RWPE1 (cell line): ENCODE data around the gene CCDC148.

Experiments used
- CTCF ChIA-PET: fragments of 350-600 bp; sonication (Branson Sonifier 250); formaldehyde crosslinking; extraction: SDS; loops from one replicate; lab custom pipeline; 2021; lab: Yijun Ruan, JAX
- POLR2A ChIA-PET: fragments of 400-600 bp; formaldehyde crosslinking; extraction: SDS; loops from one replicate; lab custom pipeline; 2020; ENCODE audit warnings: antibody characterized with exemption; ENCODE audit not compliant: low non-redundant PET; lab: Yijun Ruan, JAX
- DNase-seq: peaks from one replicate; pipeline ENCODE4 v3.0.0; 2012; ENCODE audit warnings: low spot score
- H3K27ac ChIP-seq: fragments of 450-650 bp; 2 replicates; pipeline ENCODE4 v1.5.1; 2017
- TF ChIP-seq, protein P1 (sequence below): fragments of 450-650 bp; conservative IDR thresholded peaks from 2 replicates; pipeline ENCODE4 v1.5.1; 2017; ENCODE audit warnings: low read depth, mild to moderate bottlenecking

Gene CCDC148

DNA sequence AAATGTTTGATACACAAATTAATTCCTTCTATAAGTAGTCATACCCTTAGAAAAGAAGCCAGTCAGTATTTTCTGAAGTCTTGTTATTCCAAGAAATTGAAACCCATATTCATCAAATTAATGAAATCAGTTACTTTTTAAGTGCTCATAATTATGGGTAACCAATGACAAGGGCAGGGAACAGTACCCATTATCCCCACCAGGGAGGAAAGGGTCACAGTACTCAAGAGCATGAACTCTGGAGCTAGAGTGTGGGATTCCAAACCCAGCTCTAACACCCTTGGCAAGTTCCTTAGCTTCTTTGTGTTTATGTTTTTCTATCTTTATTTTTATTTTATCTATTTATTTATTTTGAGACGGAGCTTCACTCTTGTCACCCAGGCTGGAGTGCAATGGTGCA is 68.4 kb downstream of the CCDC148 start:
- TF ChIP-seq, protein P1, sequence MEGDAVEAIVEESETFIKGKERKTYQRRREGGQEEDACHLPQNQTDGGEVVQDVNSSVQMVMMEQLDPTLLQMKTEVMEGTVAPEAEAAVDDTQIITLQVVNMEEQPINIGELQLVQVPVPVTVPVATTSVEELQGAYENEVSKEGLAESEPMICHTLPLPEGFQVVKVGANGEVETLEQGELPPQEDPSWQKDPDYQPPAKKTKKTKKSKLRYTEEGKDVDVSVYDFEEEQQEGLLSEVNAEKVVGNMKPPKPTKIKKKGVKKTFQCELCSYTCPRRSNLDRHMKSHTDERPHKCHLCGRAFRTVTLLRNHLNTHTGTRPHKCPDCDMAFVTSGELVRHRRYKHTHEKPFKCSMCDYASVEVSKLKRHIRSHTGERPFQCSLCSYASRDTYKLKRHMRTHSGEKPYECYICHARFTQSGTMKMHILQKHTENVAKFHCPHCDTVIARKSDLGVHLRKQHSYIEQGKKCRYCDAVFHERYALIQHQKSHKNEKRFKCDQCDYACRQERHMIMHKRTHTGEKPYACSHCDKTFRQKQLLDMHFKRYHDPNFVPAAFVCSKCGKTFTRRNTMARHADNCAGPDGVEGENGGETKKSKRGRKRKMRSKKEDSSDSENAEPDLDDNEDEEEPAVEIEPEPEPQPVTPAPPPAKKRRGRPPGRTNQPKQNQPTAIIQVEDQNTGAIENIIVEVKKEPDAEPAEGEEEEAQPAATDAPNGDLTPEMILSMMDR = no peak
- CTCF ChIA-PET = no interaction called here
- POLR2A ChIA-PET = no interaction called here
- no peak overlapping the region for H3K27ac ChIP-seq
- no peak for DNase-seq

DNA sequence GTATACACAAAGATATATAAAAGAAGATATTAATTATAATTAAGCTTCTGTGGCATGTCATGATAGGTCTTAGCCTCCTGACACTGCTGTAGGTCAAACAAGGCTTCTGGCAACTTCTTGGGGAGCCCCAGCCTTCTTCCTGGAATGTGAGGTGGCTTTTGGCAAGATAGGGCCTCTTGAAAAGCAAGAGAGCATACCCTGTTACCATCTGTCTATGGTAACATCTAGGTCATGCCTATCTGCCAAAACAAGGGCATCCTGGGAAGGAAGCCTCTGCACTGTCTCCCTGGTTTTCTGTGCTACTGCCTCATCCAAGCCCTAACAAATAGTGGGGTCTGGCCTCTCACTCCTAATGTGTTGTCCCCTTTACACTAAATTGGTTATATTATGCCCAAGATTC is 70.9 kb downstream of the CCDC148 start:
- DNase-seq = no peak
- TF ChIP-seq, protein P1 = no peak

DNA sequence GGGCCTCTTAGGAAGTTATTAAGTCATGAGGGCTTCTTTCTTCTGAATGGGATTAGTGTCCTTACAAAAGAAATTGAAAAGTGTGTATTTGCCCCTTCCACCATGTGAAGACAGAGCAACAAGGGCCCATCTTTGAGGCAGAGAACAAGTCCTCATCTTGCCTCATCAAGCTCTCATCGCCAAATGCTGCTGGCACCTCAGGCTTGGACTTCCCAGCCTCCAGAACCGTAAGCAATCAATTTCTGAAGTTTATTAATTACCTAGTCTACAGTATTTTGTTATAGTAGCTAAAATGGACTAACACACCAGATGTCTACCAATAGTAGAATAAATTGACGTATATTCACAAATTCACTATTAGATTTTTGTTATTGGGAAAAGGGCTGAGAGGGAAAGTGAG is 74.6 kb downstream of the CCDC148 start:
- ChIA-PET POLR2A (no interaction called here), CTCF (interaction anchor here (0.7 to 1.1 kb wide), 2 partner anchors 61 to 66 kb away, joined by 3 read pairs; no protein-coding TSS in a partner anchor)
- TF ChIP-seq, protein P1 = no peak
- H3K27ac ChIP-seq = no peak overlapping the region
- DNase-seq = no peak

More for the DNA sequence above, 70.9 kb downstream of the CCDC148 start:
- H3K27ac ChIP-seq = no peak overlapping the region
- ChIA-PET CTCF (interaction anchor here (0.6 kb wide), 1 partner anchor 38 kb away, joined by 3 read pairs; no protein-coding TSS in a partner anchor), POLR2A (no interaction called here)

DNA sequence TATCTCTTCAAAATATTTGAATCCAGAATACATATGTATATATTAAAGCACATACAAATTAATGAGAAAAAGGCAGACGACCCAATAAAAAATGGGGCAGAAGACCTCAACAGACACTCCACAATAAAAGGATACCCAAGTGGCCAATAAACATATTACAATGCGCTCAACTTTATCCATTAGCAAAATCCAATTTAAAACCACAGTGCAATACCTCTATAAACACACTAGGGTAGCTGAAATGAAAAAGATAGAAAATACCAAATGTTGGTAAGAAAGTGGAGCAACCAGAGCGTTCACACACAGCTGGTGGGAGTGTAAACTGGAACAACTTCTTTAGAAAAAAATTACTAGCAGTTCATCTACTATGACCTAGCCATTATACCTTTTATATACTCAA is 75.3 kb downstream of the CCDC148 start:
- POLR2A ChIA-PET = no interaction called here
- no peak for DNase-seq
- TF ChIP-seq, protein P1 = no peak
- CTCF ChIA-PET = no interaction called here
- no peak overlapping the region for H3K27ac ChIP-seq

DNA sequence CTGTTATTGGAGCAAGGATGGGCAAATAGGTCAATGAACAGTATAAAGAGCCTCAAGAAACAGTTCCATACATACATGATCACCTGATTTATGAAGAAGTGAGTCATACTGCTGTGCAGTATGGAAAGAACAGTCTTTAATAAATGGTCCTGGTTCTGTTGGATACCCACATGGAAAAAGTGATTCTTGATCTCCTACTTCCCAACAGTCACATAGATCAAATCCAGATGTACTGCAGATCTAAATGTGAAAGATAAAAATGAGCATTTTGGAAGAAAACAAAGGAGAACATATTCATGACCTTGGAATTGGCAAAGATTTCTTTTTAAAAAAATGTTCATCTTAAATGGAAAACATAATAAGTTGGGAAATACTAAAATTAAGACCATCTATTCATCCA is 75.8 kb downstream of the CCDC148 start:
- no peak for DNase-seq
- no peak overlapping the region for H3K27ac ChIP-seq
- TF ChIP-seq, protein P1 = no peak
- ChIA-PET CTCF (interaction anchor here (0.6 kb wide), 1 partner anchor 38 kb away, joined by 3 read pairs; no protein-coding TSS in a partner anchor), POLR2A (no interaction called here)

DNA sequence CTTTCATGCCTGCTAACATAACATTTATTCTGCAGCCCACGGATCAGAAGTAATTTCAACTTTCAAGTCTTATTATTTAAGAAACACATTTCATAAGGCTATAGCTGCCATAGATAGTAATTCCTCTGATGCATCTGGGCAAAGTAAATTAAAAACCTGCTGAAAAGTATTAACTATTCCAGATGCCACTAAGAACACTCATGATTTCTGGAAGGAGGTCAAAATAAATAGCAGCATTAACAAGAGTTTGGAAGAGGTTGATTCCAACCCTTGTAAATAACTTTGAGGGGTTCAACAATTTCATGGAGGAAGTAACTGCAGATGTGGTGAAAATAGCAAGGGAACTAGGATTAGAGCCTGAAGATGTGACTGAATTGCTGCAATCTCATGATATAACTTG is 77.6 kb downstream of the CCDC148 start:
- POLR2A ChIA-PET = no interaction called here
- CTCF ChIA-PET = no interaction called here
- TF ChIP-seq, protein P1 = no peak
- no peak overlapping the region for H3K27ac ChIP-seq
- no peak for DNase-seq

DNA sequence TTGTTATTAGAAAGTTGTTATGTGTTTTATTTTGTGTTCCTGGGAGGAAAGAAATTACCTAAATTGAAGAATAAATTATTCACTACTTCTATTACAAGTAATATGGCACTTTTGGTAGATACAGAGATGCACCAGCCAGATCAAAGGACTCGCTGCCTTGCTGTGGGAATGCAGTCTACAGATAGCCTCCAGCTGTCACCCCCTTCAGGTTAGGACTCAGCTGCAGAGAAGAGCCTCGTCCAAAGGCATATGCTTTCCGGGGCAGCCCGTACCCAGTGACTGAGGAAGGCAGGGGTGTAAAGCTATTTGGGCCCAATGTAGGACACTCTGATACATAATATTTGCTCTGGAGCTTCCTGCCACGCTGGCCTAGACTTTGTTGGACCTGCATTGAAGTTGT is 90.2 kb downstream of the CCDC148 start:
- no peak for DNase-seq
- H3K27ac ChIP-seq = no peak overlapping the region
- POLR2A ChIA-PET = no interaction called here
- CTCF ChIA-PET = no interaction called here
- TF ChIP-seq, protein P1 = no peak
